Esophagus muscularis mucosa (tissue), 4 donors: ENCODE results near the gene GRM4. TPM values are rescaled to one million over a fixed set of nuclear protein-coding genes. Genes with fewer than 3 reads are reported as not detected.

ENCODE experiments used
- DNase-seq: peaks from one replicate; pipeline ENCODE4 v3.0.0-alpha.2; 2017; ENCODE audit errors: extremely low spot score
- H3K27ac ChIP-seq, 4 donors: fragments of 200-600 bp; sonication (generic); replicated peaks in 1 of 4; 1 replicate in 3 of 4; 2 replicates in 1 of 4; pipeline ENCODE4 v1.5.1; 2016 to 2019; ENCODE audit warnings: mild to moderate bottlenecking in 1 of 4
- H3K27me3 ChIP-seq, 4 donors: fragments of 200-600 bp; sonication (generic); one replicate each; pipeline versions ENCODE4 v1.5.1 to v1.6.0; 2016 to 2019
- H3K36me3 ChIP-seq, 4 donors: fragments of 200-600 bp; sonication (generic); one replicate each; pipeline ENCODE4 v1.5.1; 2016 to 2019
- H3K4me1 ChIP-seq, 4 donors: fragments of 200-600 bp; sonication (generic); one replicate each; pipeline ENCODE4 v1.5.1; 2016 to 2019
- H3K4me3 ChIP-seq, 4 donors: fragments of 200-600 bp; sonication (generic); 1 replicate in 2 of 4; 2 replicates in 2 of 4; pipeline ENCODE4 v1.5.1; 2016 to 2019; ENCODE audit warnings: mild to moderate bottlenecking in 4 of 4, moderate library complexity in 1 of 4
- H3K9me3 ChIP-seq, 4 donors: fragments of 200-600 bp; sonication (generic); 1 replicate in 3 of 4; 2 replicates in 1 of 4; pipeline ENCODE4 v1.5.1; 2016 to 2019
- CTCF ChIP-seq, 3 experiments: fragments of 200-600 bp in 2 of 3; fragments of 450-650 bp in 1 of 3; sonication (generic) in 2 of 3; IDR thresholded peaks; one replicate each; pipeline ENCODE4 v1.5.1; 2017 to 2019; ENCODE audit warnings: antibody characterized with exemption in 3 of 3, mild to moderate bottlenecking in 2 of 3, moderate library complexity in 1 of 3
- EP300 ChIP-seq: sonication (generic); formaldehyde crosslinking; IDR thresholded peaks from one replicate; pipeline ENCODE4 v1.6.1; 2017; ENCODE audit warnings: antibody characterized with exemption
- POLR2A ChIP-seq: fragments of 450-650 bp; IDR thresholded peaks from one replicate; pipeline ENCODE4 v1.6.1; 2017; ENCODE audit warnings: antibody characterized with exemption, moderate library complexity, mild to moderate bottlenecking, low read depth
- POLR2AphosphoS5 ChIP-seq, 2 donors: sonication (generic); formaldehyde crosslinking; IDR thresholded peaks; one replicate each; pipeline ENCODE4 v1.6.1; 2017; ENCODE audit warnings: antibody characterized with exemption in 2 of 2
- WGBS: methylation state at CpG from one replicate; pipeline ENCODE4 v1.1.5; 2018; 5-methylcytosine and 5-hydroxymethylcytosine counted together
- intact Hi-C: fragments of 100-400 bp; cut with DNase I; formaldehyde crosslinking; loops from one replicate; pipeline ENCODE4 v1.15.1; 2023
- total RNA-seq, 4 donors: library from RNA; depleted of rRNA; stranded (reverse); fragments of >200 nt; gene quantifications; one replicate each; pipeline versions ENCODE4 v1.1.0 to v1.2.1, GENCODE V29; 2016

Gene GRM4
- total RNA-seq, 4 donors from 2014 or later = not detected

GRCh38 chr6:34035704-34036356, 110.1 kb downstream of the GRM4 start:
- Histone ChIP-seq H3K4me1 (no peaks in the 10 kb centered on the region), H3K27me3 (peaks cover 0 to 46% (median 0%) of the 10 kb centered on the region in 4 donors), H3K36me3 (no peaks in the 10 kb centered on the region), H3K9me3 (no peaks in the 10 kb centered on the region), H3K4me3 (no peak overlapping the region), H3K27ac (no peak overlapping the region)
- WGBS = 95% methylated on average over 15 of the region's 40 CpGs
- TF ChIP-seq CTCF (IDR thresholded peaks at IDR 0.05) = no peak
- TF ChIP-seq POLR2A = no peak
- no peak for TF ChIP-seq EP300
- TF ChIP-seq POLR2AphosphoS5 (IDR thresholded peaks at IDR 0.05) = no peak
- intact Hi-C loops = no loop called here
- no peak for DNase-seq

GRCh38 chr6:34035161-34035560, 110.7 kb downstream of the GRM4 start:
- Histone ChIP-seq H3K27ac (no peak overlapping the region), H3K4me3 (no peak overlapping the region), H3K4me1 (no peaks in the 10 kb centered on the region), H3K36me3 (no peaks in the 10 kb centered on the region), H3K27me3 (peaks cover 0 to 43% (median 0%) of the 10 kb centered on the region in 4 donors), H3K9me3 (no peaks in the 10 kb centered on the region)
- TF ChIP-seq POLR2A (no peak), POLR2AphosphoS5 (IDR thresholded peaks at IDR 0.05) (no peak), CTCF (IDR thresholded peaks at IDR 0.05) (no peak), EP300 (no peak)
- 83% methylated on average over 1 of the region's 1 CpG for WGBS
- intact Hi-C loops = no loop called here
- no peak for DNase-seq

- H3K27ac ChIP-seq = no peak overlapping the region
- H3K9me3 ChIP-seq = no peaks in the 10 kb centered on the region
- 0% methylated on average over 1 of the region's 5 CpGs for WGBS
- H3K27me3 ChIP-seq = peaks cover 0 to 49% (median 0%) of the 10 kb centered on the region in 4 donors
- no peaks in the 10 kb centered on the region for H3K4me1 ChIP-seq
- no peaks in the 10 kb centered on the region for H3K36me3 ChIP-seq
- no peak for TF ChIP-seq EP300
- no peak for TF ChIP-seq CTCF (IDR thresholded peaks at IDR 0.05)
- no peak for TF ChIP-seq POLR2A
- intact Hi-C loops = no loop called here
- no peak for DNase-seq
- H3K4me3 ChIP-seq = no peak overlapping the region
Measured at GRCh38 chr6:34032856-34033255, 113.0 kb downstream of the GRM4 start.

GRCh38 chr6:34031625-34032383, 114.1 kb downstream of the GRM4 start:
- 85% methylated on average over 6 of the region's 12 CpGs for WGBS
- Histone ChIP-seq H3K4me1 (no peaks in the 10 kb centered on the region), H3K36me3 (no peaks in the 10 kb centered on the region), H3K27me3 (peaks cover 0 to 55% (median 0%) of the 10 kb centered on the region in 4 donors), H3K9me3 (no peaks in the 10 kb centered on the region), H3K4me3 (no peak overlapping the region), H3K27ac (no peak overlapping the region)
- intact Hi-C loops = no loop called here
- DNase-seq = no peak
- TF ChIP-seq CTCF (IDR thresholded peaks at IDR 0.05) (no peak), EP300 (no peak), POLR2AphosphoS5 (IDR thresholded peaks at IDR 0.05) (no peak), POLR2A (no peak)
